PFSK-1 (cell line): ENCODE data around the gene UACA.

Experiments
- FOXP2 ChIP-seq: optimal IDR thresholded peaks from 2 replicates; pipeline ENCODE3; 2011; ENCODE audit warnings: borderline replicate concordance, control low read depth, inconsistent platforms; ENCODE audit not compliant: insufficient read depth; ENCODE audit errors: extremely low read length, extremely low read depth
- POLR2AphosphoS5 ChIP-seq: IDR thresholded peaks from 2 replicates; pipeline ENCODE4 v1.6.1; 2012; ENCODE audit warnings: low read depth, mild to moderate bottlenecking, control low read depth, low read length, moderate library complexity
- SIN3A ChIP-seq: IDR thresholded peaks from 2 replicates; pipeline ENCODE4 v1.6.1; 2012; ENCODE audit warnings: mild to moderate bottlenecking, low read length, moderate library complexity, borderline replicate concordance; ENCODE audit not compliant: insufficient read depth
- TAF1 ChIP-seq: IDR thresholded peaks from 2 replicates; pipeline ENCODE4 v1.6.1; 2012; ENCODE audit warnings: low read length, control low read depth, borderline replicate concordance; ENCODE audit not compliant: insufficient read depth
- TF ChIP-seq, protein P1 (sequence below), 2 experiments: IDR thresholded peaks; 2 replicates each; pipeline versions ENCODE4 v1.6.1 to v1.8.0; 2011 to 2012; ENCODE audit warnings: low read depth in 2 of 2, low read length in 2 of 2, control low read depth in 1 of 2, inconsistent platforms in 1 of 2, mild to moderate bottlenecking in 1 of 2, moderate library complexity in 1 of 2; ENCODE audit not compliant: insufficient read depth in 1 of 2

The UACA gene

DNA sequence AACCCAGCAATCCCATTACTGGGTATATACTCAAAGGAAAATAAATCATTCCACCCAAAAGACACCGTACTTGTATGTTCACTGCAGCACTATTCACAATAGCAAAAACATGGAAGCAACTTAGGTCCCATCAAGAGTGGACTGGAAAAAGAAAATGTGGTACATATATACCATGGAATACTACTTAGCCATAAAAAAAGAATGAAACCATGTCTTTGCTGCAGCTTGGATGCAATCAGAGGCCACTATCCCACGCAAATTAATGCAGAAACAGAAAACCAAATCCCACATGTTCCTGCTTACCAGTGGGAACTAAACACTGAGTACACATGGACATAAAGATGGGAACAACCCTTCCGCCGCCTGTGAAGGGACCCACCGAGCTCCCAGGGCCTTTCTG, 34.2 kb downstream of the UACA start:
- TF ChIP-seq TAF1, result no peak

DNA sequence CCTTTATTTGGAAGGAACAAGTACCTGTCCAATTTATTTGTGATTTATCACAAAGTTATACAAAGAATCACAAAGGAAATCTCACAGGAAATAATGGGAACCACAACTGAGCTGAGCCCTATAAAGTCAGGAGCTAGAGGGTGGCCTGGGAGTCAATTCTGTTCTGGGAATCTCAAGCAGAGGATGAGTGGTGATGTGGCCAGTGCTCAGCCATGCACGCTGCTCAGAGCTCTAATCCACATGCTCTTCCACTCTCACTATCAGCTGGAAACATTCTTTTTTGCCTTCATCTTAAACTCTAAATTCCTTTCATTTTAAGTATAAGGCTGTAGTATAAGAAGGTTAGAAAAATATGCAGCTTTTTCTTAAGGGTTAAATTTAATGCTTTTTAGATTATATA, 36.6 kb downstream of the UACA start:
- no peak for TF ChIP-seq TAF1
- TF ChIP-seq FOXP2, result no peak

DNA sequence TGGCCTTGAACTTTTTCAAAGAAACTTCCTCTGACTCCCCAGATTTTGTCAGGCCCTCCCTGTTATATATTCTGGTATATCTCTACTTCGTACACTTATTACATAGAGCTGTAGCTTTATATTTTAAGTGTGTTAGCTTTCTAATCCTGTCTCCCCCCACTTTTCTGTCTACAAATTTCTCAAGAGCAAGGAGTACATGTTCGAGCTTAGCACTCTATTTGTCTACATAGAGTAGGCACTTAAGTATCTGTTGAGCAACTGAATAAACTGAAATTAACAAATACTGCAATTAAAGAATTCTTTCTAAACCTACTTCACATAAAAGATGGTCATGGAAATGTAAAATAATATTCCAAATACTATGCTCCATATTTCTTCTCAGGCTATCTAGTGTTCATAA, 39.4 kb downstream of the UACA start:
- TF ChIP-seq, protein P1, sequence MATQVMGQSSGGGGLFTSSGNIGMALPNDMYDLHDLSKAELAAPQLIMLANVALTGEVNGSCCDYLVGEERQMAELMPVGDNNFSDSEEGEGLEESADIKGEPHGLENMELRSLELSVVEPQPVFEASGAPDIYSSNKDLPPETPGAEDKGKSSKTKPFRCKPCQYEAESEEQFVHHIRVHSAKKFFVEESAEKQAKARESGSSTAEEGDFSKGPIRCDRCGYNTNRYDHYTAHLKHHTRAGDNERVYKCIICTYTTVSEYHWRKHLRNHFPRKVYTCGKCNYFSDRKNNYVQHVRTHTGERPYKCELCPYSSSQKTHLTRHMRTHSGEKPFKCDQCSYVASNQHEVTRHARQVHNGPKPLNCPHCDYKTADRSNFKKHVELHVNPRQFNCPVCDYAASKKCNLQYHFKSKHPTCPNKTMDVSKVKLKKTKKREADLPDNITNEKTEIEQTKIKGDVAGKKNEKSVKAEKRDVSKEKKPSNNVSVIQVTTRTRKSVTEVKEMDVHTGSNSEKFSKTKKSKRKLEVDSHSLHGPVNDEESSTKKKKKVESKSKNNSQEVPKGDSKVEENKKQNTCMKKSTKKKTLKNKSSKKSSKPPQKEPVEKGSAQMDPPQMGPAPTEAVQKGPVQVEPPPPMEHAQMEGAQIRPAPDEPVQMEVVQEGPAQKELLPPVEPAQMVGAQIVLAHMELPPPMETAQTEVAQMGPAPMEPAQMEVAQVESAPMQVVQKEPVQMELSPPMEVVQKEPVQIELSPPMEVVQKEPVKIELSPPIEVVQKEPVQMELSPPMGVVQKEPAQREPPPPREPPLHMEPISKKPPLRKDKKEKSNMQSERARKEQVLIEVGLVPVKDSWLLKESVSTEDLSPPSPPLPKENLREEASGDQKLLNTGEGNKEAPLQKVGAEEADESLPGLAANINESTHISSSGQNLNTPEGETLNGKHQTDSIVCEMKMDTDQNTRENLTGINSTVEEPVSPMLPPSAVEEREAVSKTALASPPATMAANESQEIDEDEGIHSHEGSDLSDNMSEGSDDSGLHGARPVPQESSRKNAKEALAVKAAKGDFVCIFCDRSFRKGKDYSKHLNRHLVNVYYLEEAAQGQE (IDR thresholded peaks at IDR 0.05; ENCODE audit: insufficient read depth in 1 of 2, low read depth in 2 of 2, low read length in 2 of 2), result no peak
- TF ChIP-seq TAF1 (no peak), POLR2AphosphoS5 (no peak), SIN3A (no peak), FOXP2 (no peak)

DNA sequence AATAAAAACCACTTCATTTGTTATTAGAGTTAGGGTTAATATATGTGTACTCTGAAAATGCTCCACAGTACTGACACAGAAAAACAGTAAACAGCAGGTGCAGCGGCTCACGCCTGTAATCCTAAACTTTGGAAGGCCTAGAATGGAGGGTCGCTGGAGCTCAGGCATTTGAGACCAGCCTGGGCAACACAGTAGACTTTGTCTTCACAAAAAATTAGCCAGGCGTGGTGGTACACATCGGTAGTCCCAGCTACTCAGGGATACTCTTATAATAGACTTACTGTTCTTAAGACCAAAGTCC, 40.3 kb downstream of the UACA start:
- no peak for TF ChIP-seq SIN3A
- TF ChIP-seq TAF1, result no peak
- TF ChIP-seq POLR2AphosphoS5, result no peak
- no peak for TF ChIP-seq FOXP2
- TF ChIP-seq, protein P1 (IDR thresholded peaks at IDR 0.05; ENCODE audit: insufficient read depth in 1 of 2, low read depth in 2 of 2, low read length in 2 of 2), result no peak

DNA sequence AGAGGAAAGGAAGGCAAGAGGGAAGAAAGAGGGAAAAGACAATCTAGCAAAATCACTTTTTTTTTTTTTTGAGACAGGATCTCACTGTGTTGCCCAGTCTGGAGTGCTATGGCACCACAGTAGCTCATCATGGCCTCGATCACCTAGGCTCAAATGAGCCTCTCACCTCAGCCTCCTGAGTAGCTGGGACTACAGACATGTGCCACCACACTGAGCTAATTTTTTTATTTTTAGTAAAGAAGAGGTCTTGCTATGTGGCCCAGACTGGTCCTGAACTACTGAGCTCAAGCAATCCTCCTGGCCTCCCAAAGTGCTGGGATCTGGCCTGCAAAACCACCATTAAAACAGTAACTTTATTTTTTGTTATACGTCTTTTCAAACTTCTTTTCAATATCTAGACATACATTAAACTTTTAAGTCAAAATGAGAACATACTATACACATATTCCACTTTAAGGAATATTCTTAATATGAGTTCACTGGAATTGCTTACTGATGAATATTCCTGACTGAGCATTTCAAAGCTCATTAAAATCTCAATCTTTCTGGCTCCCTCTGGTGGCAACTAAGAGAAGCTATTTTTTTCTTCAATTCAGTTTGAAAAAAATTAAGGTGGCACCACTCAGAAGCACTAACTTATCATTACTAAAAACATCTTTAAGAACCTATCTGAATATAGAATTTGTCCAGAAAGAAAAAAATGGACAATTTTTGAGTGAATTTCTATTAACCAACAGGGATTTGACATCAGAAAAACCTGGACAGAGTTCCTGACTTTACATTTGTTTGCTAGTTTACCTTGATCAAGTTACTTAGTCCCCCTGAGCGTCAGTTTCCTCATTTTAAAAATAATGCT, 40.9 kb downstream of the UACA start:
- no peak for TF ChIP-seq FOXP2
- TF ChIP-seq, protein P1 (IDR thresholded peaks at IDR 0.05; ENCODE audit: insufficient read depth in 1 of 2, low read depth in 2 of 2, low read length in 2 of 2), result no peak
- TF ChIP-seq POLR2AphosphoS5, result no peak
- TF ChIP-seq TAF1, result no peak
- TF ChIP-seq SIN3A, result no peak

DNA sequence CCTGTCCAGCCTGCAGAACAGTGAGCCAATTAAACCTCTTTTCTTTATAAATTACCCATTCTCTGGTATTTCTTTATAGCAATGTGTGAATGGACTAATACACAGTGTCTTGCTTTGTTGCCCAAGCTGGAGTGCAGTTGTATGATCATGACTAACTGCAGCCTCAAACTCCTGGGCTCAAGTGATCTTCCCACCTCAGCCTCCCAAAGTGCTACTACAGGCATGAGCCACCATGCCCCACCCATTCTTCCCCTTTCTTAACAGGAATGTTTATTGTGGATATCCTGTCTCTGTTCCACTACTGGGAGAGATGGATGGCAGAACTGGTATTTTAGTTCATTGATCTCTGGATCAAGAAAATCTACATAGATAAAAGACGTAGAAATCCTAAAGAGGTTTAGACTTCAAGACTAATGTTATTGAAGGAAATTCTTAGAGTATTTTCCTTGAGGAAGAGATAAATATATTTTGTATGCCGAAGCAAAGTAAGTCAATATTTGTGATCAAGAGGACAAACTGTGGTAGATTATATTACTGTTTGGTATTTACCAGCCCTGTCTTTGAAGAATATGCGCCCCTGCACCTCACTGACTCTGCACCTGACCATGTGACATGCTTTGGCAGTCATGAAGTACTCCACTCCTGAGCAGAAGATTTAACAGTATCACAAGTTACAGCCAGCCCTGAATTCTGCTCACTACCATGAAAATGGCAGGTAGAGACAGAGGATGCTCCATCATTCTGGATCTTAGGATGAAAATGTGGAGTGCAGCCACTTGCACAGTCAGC, 42.9 kb downstream of the UACA start:
- TF ChIP-seq FOXP2 (no peak), TAF1 (no peak), SIN3A (no peak), POLR2AphosphoS5 (no peak)
- TF ChIP-seq, protein P1 (IDR thresholded peaks at IDR 0.05; ENCODE audit: insufficient read depth in 1 of 2, low read depth in 2 of 2, low read length in 2 of 2), result no peak
